Smooth muscle cell (in vitro differentiated cells): Measurements from ENCODE around the gene PSG2. TPM values are rescaled to one million over a fixed set of nuclear protein-coding genes. Genes with fewer than 3 reads are reported as not detected.
"Not testable (repeated sequence)": the region's sequence is repeated elsewhere in the genome, so short reads cannot be mapped to it uniquely, and the experiment has no call there.

Source experiments
- DNase-seq: peaks from one replicate; lab custom pipeline; 2025; ENCODE audit not compliant: unreplicated experiment; lab: John Stamatoyannopoulos, UW
- H2AFZ ChIP-seq: fragments of 200-600 bp; sonication (generic); 2 replicates; pipeline ENCODE4 v1.6.0; 2016; ENCODE audit warnings: antibody characterized with exemption, low read depth, mild to moderate bottlenecking
- H3F3A ChIP-seq: fragments of 200-600 bp; sonication (generic); 2 replicates; pipeline ENCODE4 v1.6.0; 2017; ENCODE audit warnings: antibody characterized with exemption, low read depth
- H3K27ac ChIP-seq: fragments of 200-600 bp; sonication (generic); 2 replicates; pipeline ENCODE4 v1.5.1; 2016; ENCODE audit warnings: low read depth, mild to moderate bottlenecking
- H3K27me3 ChIP-seq: fragments of 200-600 bp; sonication (generic); 2 replicates; pipeline ENCODE4 v1.6.1; 2016; ENCODE audit warnings: low read depth, mild to moderate bottlenecking
- H3K36me3 ChIP-seq: fragments of 200-600 bp; sonication (generic); 2 replicates; pipeline ENCODE4 v1.5.1; 2016; ENCODE audit warnings: low read depth
- H3K4me1 ChIP-seq: fragments of 200-600 bp; sonication (generic); 2 replicates; pipeline ENCODE4 v1.5.1; 2016; ENCODE audit warnings: low read depth
- H3K4me2 ChIP-seq: fragments of 200-600 bp; sonication (generic); 2 replicates; pipeline ENCODE4 v1.6.0; 2016; ENCODE audit warnings: mild to moderate bottlenecking
- H3K4me3 ChIP-seq: fragments of 200-600 bp; sonication (generic); 2 replicates; pipeline ENCODE4 v1.5.1; 2016; ENCODE audit warnings: mild to moderate bottlenecking
- H3K79me2 ChIP-seq: fragments of 200-600 bp; sonication (generic); 2 replicates; pipeline ENCODE4 v1.6.0; 2016; ENCODE audit warnings: low read depth, mild to moderate bottlenecking
- H3K9ac ChIP-seq: fragments of 200-600 bp; sonication (generic); 2 replicates; pipeline ENCODE4 v1.6.0; 2016; ENCODE audit warnings: low read depth
- H3K9me3 ChIP-seq: fragments of 200-600 bp; sonication (generic); replicated peaks from 2 replicates; pipeline ENCODE4 v1.5.1; 2016; ENCODE audit warnings: low read depth
- H4K20me1 ChIP-seq: fragments of 200-600 bp; sonication (generic); 2 replicates; pipeline ENCODE4 v1.6.0; 2016; ENCODE audit warnings: low read depth
- WGBS: methylation state at CpG from one replicate; pipeline ENCODE4 v1.1.7; 2016; ENCODE audit warnings: low lambda C conversion rate; 5-methylcytosine and 5-hydroxymethylcytosine counted together
- polyA plus RNA-seq: library from polyadenylated mRNA; unstranded; fragments of >200 nt; fragmentation: Nextera tagmentation; extraction: Ambion mirVana; gene quantifications from 2 replicates; pipeline ENCODE4 v1.2.1, GENCODE V29; 2016
- total RNA-seq: library from RNA; depleted of rRNA; stranded (reverse); fragments of >200 nt; gene quantifications from 2 replicates; pipeline ENCODE4 v1.2.3, GENCODE V29; 2014
- TF ChIP-seq, protein P1 (sequence below): fragments of 200-600 bp; sonication (generic); IDR thresholded peaks from 2 replicates; pipeline ENCODE4 v1.5.1; 2017; ENCODE audit warnings: borderline replicate concordance, mild to moderate bottlenecking, antibody characterized with exemption; ENCODE audit not compliant: insufficient read depth, poor library complexity, severe bottlenecking

PSG2 gene
- total and polyA plus RNA-seq, 2 experiments from 2014 or later = not detected

DNA sequence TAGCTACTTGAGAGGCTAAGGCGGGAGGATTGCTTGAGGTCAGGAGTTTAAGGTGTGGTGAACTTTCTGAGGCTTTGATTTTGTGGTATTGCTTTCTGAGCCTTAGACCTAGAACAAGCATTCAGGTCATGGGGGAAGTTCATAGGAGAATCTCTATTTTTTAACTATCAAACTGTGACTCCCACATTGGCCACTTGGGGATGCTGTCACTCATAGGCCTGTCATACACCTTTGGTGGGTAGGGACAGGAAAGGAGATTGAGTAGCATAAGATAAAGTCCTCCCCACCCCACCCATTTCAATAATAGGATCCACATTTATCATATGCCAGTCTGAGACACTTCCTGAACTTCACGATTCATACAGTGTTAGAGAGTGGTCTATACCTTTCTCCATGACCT, 41.9 kb upstream of the PSG2 start:
- TF ChIP-seq, protein P1, sequence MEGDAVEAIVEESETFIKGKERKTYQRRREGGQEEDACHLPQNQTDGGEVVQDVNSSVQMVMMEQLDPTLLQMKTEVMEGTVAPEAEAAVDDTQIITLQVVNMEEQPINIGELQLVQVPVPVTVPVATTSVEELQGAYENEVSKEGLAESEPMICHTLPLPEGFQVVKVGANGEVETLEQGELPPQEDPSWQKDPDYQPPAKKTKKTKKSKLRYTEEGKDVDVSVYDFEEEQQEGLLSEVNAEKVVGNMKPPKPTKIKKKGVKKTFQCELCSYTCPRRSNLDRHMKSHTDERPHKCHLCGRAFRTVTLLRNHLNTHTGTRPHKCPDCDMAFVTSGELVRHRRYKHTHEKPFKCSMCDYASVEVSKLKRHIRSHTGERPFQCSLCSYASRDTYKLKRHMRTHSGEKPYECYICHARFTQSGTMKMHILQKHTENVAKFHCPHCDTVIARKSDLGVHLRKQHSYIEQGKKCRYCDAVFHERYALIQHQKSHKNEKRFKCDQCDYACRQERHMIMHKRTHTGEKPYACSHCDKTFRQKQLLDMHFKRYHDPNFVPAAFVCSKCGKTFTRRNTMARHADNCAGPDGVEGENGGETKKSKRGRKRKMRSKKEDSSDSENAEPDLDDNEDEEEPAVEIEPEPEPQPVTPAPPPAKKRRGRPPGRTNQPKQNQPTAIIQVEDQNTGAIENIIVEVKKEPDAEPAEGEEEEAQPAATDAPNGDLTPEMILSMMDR = no peak
- H3K4me1 ChIP-seq = no peaks in the 10 kb centered on the region

GRCh38 chr19:43120433-43121026, 38.0 kb upstream of the PSG2 start:
- not testable (repeated sequence) for H3K36me3 ChIP-seq, H3K4me2 ChIP-seq, H3F3A ChIP-seq, H4K20me1 ChIP-seq, H3K4me3 ChIP-seq, H2AFZ ChIP-seq, DNase-seq, H3K79me2 ChIP-seq, H3K9me3 ChIP-seq, H3K27ac ChIP-seq, H3K9ac ChIP-seq, H3K27me3 ChIP-seq, H3K4me1 ChIP-seq
- 73% methylated on average over 11 of the region's 11 CpGs for WGBS

More for the DNA sequence above, 41.9 kb upstream of the PSG2 start:
- Histone ChIP-seq H4K20me1 (no peaks in the 10 kb centered on the region), H3K27me3 (no peaks in the 10 kb centered on the region), H3K4me3 (no peak overlapping the region), H3K27ac (no peak overlapping the region), H3F3A (no peaks in the 10 kb centered on the region), H3K9me3 (no peaks in the 10 kb centered on the region), H3K36me3 (no peaks in the 10 kb centered on the region), H3K79me2 (no peaks in the 10 kb centered on the region), H3K4me2 (no peak overlapping the region), H3K9ac (no peak overlapping the region), H2AFZ (no peak overlapping the region)
- no peak for DNase-seq
- 58% methylated on average over 2 of the region's 2 CpGs for WGBS

DNA sequence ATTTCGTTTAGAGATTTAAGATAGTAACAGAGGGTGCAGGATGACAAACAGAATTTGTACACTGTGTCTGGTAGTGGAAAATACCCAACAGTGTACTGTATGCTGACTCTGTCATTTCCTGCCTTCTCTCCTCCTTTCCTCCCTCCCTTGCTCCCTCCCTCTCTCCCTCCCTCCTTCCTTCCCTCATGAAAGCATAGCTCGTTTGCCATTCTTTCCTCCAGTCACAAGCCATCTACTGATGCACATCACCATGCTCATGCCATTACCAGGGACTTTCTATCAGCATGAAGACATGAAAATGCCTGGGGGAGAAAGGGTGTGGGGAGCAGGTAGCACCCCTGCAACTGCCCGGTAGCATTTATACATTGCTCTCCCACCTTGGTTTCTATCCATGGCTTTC, 37.0 kb upstream of the PSG2 start:
- H3K4me1 ChIP-seq, H2AFZ ChIP-seq, H3K79me2 ChIP-seq, H3K4me2 ChIP-seq, H3K27me3 ChIP-seq, H3F3A ChIP-seq, H3K27ac ChIP-seq, DNase-seq, H3K9ac ChIP-seq, H4K20me1 ChIP-seq, H3K9me3 ChIP-seq, H3K36me3 ChIP-seq, H3K4me3 ChIP-seq: not testable (repeated sequence)
- 65% methylated on average over 3 of the region's 3 CpGs for WGBS

DNA sequence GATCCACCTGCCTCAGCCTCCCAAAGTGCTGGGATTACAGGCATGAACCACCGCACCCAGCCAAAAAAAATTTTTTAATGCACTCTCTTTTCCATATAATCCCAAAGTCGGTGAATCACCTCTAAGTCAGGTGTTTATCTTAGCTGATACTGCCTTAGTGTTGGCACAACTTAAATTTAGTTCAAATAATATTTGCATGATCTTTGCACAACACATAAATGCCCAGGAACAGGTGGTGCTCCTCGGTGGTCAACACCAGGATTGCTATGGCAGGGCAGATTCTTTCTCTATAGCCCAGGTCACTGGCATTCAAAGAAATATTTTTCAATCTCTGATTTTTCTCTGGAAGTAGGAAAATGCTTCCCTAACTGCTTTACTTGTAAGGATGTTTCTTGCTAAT, 33.9 kb upstream of the PSG2 start:
- not testable (repeated sequence) for H3K4me3 ChIP-seq, H3K36me3 ChIP-seq, H3K27ac ChIP-seq, H3K4me1 ChIP-seq, H4K20me1 ChIP-seq, H3K79me2 ChIP-seq, H2AFZ ChIP-seq, H3K4me2 ChIP-seq, H3K9ac ChIP-seq, DNase-seq, H3K9me3 ChIP-seq, H3K27me3 ChIP-seq, H3F3A ChIP-seq
- 70% methylated on average over 3 of the region's 3 CpGs for WGBS

DNA sequence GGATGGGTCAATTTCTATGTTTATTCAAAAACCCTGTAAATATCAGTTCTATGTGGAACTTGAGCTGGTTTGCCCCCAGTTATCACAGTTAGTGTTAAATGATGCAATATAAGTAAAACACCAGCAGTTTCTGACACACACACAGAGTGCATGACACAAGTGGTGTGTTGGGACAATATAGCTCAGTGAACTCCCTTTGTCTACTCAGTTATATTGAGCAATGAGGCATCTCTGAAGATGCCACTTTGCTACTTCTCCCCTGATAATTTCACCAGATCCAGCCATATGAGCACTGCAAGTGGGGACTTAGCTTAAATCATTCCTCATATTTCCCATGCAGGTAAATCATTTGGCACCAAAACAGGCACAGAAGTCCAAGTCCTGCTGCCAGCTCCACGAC, 33.0 kb upstream of the PSG2 start:
- not testable (repeated sequence) for H3F3A ChIP-seq, H3K36me3 ChIP-seq, H3K4me3 ChIP-seq, H4K20me1 ChIP-seq, H3K9ac ChIP-seq, H3K4me1 ChIP-seq, H3K4me2 ChIP-seq, DNase-seq, H3K9me3 ChIP-seq, H3K79me2 ChIP-seq, H2AFZ ChIP-seq, H3K27me3 ChIP-seq, H3K27ac ChIP-seq
- 12% methylated on average over 1 of the region's 1 CpG for WGBS

DNA sequence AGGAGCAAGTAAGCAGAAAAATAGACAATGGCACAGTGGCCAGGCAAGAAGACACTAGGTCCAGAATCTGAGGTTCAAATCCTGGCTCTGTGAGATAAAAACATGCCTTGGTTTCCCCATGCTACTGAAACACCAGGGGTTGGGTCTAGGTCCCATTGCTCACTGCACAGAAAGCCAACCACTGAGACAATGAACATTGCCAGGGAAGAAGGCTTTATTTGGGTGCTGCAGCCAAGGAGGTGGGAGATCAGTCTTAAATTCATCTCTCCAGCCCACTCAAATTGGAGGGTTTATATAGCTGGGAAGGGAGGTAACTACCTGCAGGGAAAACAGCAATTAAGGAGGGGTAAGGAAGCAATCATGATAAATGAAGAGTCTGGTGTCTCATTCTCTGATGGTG, 32.6 kb upstream of the PSG2 start:
- not testable (repeated sequence) for H3K79me2 ChIP-seq, H3K4me1 ChIP-seq, H3F3A ChIP-seq, H3K4me2 ChIP-seq, H3K9me3 ChIP-seq, H3K36me3 ChIP-seq, H3K9ac ChIP-seq, H4K20me1 ChIP-seq, H3K4me3 ChIP-seq, H3K27ac ChIP-seq, H2AFZ ChIP-seq, H3K27me3 ChIP-seq, DNase-seq

GRCh38 chr19:43114626-43115025, 32.1 kb upstream of the PSG2 start:
- H3F3A ChIP-seq, H3K36me3 ChIP-seq, H3K4me3 ChIP-seq, H3K27ac ChIP-seq, H3K4me2 ChIP-seq, H4K20me1 ChIP-seq, H3K27me3 ChIP-seq, H3K9ac ChIP-seq, H3K79me2 ChIP-seq, DNase-seq, H2AFZ ChIP-seq, H3K4me1 ChIP-seq, H3K9me3 ChIP-seq: not testable (repeated sequence)
- WGBS = 76% methylated on average over 2 of the region's 2 CpGs

GRCh38 chr19:43107401-43107800, 24.9 kb upstream of the PSG2 start:
- H4K20me1 ChIP-seq, H3K27ac ChIP-seq, H3K27me3 ChIP-seq, DNase-seq, H3K79me2 ChIP-seq, H3K4me2 ChIP-seq, H3K9me3 ChIP-seq, H3K36me3 ChIP-seq, H2AFZ ChIP-seq, H3K4me1 ChIP-seq, H3F3A ChIP-seq, H3K4me3 ChIP-seq, H3K9ac ChIP-seq: not testable (repeated sequence)
- 55% methylated on average over 1 of the region's 1 CpG for WGBS
